Measurements from ENCODE around the gene YAP1.

YAP1 gene

GRCh38 chr11:102109896-102110760, at the start of gene YAP1:
Gene YAP1 (plus strand): TSS chr11:102110447. CDS start chr11:102110849, 402 bp downstream.
- DNase-seq (ENCODE audit: insufficient read length, low spot score): no peak
- no peak for FAIRE-seq
- TF ChIP-seq, protein P1, sequence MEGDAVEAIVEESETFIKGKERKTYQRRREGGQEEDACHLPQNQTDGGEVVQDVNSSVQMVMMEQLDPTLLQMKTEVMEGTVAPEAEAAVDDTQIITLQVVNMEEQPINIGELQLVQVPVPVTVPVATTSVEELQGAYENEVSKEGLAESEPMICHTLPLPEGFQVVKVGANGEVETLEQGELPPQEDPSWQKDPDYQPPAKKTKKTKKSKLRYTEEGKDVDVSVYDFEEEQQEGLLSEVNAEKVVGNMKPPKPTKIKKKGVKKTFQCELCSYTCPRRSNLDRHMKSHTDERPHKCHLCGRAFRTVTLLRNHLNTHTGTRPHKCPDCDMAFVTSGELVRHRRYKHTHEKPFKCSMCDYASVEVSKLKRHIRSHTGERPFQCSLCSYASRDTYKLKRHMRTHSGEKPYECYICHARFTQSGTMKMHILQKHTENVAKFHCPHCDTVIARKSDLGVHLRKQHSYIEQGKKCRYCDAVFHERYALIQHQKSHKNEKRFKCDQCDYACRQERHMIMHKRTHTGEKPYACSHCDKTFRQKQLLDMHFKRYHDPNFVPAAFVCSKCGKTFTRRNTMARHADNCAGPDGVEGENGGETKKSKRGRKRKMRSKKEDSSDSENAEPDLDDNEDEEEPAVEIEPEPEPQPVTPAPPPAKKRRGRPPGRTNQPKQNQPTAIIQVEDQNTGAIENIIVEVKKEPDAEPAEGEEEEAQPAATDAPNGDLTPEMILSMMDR (IDR thresholded peaks at IDR 0.05; ENCODE audit: insufficient read depth, missing control alignments): no peak

DNA sequence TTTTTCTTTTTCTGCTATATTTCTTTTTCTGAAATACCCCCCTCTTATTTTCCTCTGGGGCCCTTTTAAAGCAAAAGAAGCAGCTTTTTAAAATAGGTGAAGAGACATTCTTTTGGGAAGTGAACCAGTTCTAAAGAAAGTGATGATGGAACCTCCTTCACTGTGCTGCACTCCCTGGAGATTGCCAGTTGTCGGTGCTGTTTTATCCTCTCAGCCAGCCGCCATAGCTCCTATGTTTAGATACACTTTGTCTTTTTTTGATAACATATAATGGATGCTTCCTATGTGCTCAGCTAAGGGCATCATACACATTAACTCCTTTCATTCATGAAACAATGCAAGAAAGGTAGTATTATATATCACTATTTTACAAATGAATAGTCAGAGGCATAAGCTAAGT, 49.0 kb upstream of the YAP1 start:
- no peak for DNase-seq (ENCODE audit: insufficient read length, low spot score)
- FAIRE-seq: no peak
- TF ChIP-seq, protein P1 (IDR thresholded peaks at IDR 0.05; ENCODE audit: insufficient read depth, missing control alignments): no peak

GRCh38 chr11:102062106-102062505, 48.1 kb upstream of the YAP1 start:
- no peak for FAIRE-seq
- TF ChIP-seq, protein P1 (IDR thresholded peaks at IDR 0.05; ENCODE audit: insufficient read depth, missing control alignments): no peak
- DNase-seq (ENCODE audit: insufficient read length, low spot score): no peak

GRCh38 chr11:102064316-102064715, 45.9 kb upstream of the YAP1 start:
- no peak for DNase-seq (ENCODE audit: insufficient read length, low spot score)
- TF ChIP-seq, protein P1 (IDR thresholded peaks at IDR 0.05; ENCODE audit: insufficient read depth, missing control alignments): no peak
- no peak for FAIRE-seq

GRCh38 chr11:102070766-102071165, 39.5 kb upstream of the YAP1 start:
- DNase-seq (ENCODE audit: insufficient read length, low spot score) (no peak), FAIRE-seq (no peak)
- TF ChIP-seq, protein P1 (IDR thresholded peaks at IDR 0.05; ENCODE audit: insufficient read depth, missing control alignments): no peak

DNA sequence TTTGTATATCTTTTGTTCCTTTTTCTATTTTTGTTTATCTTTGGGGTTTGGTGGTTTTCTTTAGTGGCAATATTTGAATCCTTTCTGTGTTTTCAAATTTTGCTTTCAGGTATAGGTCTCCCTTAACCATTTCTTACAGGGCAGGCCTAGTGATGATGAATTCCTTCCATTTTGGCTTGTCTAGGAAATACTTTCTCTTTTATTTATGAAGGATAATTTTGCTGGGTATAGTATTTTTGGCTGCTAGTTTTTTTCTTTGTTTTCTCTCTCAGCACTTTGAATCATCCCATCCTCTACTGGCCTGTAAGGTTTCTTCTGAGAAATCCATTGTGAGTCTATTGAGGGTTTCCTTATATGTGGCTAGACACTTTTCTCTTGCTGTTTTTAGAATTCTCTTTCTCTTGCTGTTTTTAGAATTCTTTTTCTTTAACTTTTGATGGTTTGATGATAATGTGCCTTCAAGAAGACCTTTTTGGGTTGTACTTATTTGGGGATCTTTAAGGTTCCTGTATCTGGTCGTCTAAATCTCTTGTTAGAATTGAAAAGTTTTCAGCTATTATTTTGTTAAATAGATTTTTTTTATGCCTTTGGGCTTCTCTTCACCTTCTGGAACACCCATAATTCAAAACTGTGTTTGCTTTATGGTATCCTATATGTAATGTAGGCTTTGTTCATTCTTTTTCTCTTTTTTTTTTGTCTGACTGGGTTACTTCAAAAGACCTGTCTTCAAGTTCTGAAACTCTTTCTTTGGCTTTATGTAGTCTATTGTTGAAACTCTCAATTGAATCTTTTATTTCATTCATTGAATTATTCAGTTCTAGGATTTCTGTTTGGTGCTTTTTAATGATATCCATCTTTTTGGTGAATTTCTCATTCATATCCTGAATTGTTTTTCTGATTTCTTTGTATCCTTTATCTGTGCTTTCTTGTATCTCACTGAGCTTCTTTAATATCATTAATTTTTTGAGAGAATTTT, 38.5 kb upstream of the YAP1 start:
- DNase-seq (ENCODE audit: insufficient read length, low spot score) (no peak), FAIRE-seq (no peak)
- TF ChIP-seq, protein P1 (IDR thresholded peaks at IDR 0.05; ENCODE audit: insufficient read depth, missing control alignments): no peak
